T-helper 22 cell (primary cell): Measurements from ENCODE around the gene CTDP1.
A peak's percentile ranks its signal among the peaks of the same experiment; 100 is the strongest.
"Not testable (repeated sequence)": the region's sequence is repeated elsewhere in the genome, so short reads cannot be mapped to it uniquely, and the experiment has no call there.

Source experiments
- DNase-seq: peaks from one replicate; pipeline ENCODE4 v3.0.0-alpha.2; 2020; ENCODE audit warnings: low read depth

Gene CTDP1

DNA sequence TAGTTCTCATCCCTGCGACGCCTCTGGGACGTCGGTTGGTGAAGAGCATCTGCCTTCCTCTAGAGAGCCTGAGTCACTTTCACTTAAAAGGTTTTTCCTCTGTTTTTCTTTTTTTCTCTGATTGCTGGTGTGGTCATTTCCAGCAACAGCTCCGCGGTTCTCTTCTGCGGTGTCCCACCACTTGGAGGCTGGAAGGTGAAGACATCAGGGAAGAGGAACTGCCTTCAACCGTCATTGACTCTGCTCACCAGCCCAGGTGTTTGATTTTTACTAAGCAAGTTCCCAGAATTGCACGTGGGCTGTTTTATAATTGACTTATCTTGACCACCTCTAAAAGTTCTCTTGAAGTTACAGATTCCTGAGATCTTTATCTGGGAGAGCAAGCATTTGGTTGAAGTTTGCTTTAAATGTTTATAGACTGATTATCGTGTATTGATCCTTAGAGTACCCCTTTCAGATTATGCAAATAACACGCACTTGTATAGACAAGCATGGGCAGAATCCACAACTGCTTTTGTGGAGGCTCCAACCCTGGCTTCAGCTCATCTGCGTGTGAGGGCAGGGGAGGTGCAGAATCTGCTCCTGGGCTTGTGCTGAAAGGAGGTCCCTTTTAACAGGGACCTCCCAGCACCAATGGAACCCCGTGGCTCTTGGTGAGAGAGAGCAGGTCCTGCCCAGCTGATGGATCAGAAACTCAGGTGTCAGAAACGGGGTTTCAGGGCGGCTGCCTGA lies 3.5 kb downstream of the CTDP1 start:
- peak; percentile 10 for DNase-seq

DNA sequence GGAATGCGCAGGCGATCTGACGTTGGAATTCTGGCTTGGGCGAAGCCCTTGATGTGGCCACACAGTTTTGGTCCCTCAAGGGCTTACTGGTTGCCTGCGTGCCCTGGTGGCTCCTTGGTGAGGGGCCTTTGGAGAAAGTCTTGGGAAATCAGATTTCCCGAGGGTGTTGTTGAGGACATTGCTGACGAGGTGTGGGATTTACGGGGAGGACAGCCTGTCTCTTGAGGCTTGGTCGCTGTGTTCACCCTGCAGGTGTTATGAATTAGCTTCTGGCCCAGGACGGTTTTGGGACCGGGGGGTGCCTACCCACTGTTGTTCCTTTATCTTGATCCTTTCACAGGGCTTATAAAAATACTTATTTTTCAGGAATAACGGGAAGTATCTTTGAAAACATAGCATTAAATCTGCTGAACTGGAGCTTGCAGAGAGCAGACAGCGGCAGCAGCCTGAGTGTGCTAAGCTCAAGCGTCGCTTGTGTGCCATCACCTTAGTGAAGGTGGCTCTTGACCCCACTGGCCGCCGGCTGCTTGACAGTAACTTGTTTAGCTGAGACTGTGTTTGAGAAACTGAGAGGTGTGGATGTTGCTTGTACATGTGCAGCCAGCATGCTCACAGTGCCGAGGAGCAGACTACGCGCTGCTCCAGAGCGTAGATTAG lies 4.2 kb downstream of the CTDP1 start:
- no peak for DNase-seq

DNA sequence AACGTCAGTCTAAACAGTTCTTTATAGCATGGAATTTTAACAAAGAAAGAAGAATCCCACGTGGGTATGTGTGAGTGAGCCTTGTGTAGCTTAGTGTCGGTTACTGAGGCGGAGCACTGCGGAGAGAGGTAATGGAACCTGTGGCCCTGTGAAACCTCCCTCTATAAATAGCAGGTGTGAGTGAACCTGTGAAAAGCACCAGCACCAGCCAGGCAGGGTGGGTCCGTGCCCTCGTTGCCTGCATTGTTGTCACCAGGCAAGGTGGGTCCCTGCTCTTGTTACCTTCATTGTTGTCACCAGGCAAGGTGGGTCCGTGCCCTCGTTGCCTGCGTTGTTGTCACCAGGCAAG lies 4.7 kb downstream of the CTDP1 start:
- DNase-seq: no peak

DNA sequence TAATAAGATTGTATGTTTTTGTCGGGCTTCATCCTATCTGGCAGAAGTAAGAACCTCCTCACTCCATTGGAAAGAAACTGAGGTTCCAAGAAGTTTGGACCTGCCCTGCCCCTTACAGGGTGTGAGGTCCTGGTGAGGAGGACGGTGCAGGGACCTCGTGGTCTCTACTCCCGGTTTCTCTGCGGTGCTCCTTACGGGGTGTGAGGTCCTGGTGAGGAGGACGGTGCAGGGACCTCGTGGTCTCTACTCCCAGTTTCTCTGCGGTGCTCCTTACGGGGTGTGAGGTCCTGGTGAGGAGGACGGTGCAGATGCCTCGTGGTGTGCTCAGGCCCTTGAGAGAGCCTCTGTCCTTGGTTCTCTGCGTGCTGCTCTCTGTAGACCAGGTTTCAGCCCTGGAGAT lies 5.2 kb downstream of the CTDP1 start:
- no peak for DNase-seq

DNA sequence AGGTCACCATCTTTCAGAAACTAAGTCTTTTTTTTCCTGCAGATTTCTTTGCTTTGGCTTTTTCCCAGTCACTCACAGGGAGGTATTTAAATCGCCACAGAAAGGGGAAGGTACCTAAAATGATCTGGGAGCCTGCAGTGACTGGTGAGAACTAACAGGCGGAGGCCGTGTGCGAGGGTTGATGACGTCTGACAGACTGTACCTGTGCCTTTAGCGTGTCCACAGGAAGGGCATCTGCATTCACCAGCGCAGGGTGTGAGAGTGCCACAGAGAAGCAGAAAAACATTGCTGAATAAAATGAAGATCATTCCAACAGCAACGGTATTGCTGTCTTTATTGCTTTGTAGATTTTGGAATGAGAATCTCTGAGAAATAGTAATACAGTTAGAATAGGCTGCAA lies 5.7 kb downstream of the CTDP1 start:
- no peak for DNase-seq

DNA sequence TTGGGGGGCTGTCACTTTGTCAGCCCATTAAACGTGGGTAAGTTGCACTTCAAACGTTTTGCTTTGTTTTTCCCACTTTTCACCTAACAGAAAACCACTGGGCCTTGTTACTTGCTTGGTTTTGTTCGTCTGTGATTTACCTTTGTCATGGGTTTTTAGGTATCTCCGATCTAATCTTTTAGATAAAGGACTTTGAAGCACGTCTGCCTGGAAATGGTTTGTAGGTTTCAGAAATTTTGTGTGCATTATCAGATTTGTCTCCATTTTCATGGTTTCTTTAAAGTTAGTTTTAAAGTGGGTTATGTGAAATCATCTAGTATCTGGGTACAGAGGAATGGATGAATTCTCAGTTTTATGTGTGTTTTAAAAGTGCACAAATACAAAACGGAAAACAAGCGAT lies 6.4 kb downstream of the CTDP1 start:
- DNase-seq: no peak

DNA sequence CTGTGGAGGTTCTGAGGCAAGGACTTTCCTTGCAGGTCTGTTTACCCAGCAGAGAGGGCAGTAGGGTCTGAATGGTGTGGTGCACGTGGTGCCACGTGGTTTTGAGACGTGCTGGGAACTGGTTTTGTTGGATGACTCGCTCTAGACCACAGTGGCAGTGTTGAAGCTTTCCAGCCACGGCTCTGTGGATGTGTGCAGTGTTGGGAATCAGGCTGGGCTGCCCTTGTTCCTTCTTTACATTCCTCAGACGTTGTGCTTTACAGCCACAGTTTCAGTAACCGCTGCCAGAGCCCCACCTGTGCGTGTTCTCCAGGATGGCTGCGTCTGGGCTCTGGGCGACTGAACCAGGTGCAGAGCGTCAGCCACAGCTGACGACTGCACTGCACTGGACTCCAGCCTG lies 8.2 kb downstream of the CTDP1 start:
- no peak for DNase-seq

DNA sequence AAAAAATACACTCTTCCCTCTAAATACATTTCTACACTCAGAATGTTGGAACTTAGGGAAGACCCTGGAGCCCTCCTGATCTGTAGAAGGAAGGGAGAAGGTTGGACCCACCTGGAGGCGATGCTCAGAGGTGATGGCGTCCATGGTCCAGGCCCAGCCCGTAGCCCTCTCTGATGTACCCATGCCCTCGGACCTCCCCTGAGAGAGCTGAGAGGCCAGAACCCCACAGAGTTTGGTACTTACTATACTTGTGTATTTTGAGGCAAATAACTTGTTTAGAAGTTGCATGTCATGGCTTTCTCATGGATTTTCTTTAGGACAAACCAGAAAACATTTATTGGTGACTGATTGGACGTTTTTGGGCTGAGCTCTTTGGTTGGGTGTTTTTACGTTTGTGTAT lies 10.5 kb downstream of the CTDP1 start:
- no peak for DNase-seq

DNA sequence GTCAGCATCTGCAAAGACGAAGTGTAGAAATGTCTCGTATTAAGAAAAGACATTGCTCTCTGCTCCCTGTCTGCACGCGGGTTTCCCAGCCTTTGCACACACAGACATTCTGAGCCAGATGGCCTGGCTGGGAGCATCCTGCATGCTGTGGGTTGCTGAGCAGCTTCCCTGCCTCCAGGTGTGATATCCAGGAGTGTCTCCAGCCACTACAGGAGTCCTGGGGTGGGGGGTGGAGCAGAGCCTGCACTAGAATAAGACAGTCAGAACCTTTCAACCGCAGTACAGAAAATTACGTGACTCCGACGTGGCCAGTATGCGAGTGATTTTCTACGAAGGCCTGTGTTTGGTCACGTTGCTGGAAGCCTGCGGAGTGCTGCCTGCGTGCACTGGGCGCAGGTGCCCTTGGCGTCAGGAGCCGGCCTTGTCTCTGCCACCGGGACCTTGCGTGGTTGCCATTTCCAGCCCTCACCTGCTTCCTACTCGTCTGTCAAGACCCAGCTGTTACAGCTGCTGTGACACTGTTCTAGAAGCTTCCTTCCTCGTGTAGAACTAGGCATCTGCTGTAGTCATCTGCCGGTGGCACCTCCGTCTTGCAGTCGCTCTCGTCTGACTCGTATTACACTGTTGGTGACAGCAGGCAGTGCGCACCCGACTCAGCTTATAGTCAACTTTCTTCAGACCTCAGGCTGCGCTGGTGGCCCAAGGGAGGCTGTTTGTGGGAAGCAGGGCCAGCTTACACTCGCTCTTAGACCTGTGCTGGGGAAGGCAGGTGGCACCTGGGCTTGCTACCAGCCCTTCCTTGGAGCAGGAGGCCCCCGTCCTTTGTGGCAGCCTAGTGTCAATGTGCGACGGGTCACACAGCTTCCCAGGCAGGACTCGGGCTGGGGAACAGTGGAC lies 11.2 kb downstream of the CTDP1 start:
- DNase-seq: no peak

DNA sequence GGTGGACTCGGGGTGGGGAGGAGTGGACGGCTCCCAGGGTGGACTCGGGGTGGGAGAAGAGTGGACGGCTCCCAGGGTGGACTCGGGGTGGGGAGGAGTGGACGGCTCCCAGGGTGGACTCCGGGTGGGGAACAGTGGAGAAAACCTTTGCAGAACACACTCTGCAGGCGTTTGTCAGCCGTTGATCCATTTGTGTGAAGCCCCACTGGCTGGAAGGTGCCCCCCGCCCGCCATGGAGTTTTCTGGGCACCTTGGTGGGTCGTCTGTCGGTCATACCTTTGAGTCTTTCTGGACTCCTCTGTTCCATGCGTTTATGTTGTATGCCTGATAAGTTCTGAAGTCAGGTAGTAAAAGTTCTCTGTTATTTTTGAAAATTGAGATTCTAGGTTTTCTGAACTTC lies 12.5 kb downstream of the CTDP1 start:
- DNase-seq: no peak

DNA sequence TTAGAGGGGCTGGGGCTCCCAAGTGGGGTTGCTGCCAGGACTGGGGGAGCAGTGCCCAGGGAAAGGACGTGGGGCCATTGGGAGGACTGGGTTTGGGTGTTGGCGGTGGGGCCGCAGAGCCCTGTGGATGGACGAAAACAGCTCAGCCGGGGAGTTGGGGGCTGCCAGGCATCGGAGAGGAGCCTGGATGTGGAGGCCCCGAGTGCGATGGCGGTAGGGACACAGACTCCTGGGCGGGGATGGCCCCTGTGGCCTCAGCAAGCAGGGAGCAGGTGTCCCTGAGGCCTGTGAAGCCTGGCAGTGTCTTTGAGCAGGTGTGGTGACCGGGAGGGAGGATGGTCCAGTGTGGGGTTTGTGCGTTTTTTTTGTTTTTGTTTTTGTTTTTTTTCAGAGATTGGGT lies 13.3 kb downstream of the CTDP1 start:
- DNase-seq: no peak

DNA sequence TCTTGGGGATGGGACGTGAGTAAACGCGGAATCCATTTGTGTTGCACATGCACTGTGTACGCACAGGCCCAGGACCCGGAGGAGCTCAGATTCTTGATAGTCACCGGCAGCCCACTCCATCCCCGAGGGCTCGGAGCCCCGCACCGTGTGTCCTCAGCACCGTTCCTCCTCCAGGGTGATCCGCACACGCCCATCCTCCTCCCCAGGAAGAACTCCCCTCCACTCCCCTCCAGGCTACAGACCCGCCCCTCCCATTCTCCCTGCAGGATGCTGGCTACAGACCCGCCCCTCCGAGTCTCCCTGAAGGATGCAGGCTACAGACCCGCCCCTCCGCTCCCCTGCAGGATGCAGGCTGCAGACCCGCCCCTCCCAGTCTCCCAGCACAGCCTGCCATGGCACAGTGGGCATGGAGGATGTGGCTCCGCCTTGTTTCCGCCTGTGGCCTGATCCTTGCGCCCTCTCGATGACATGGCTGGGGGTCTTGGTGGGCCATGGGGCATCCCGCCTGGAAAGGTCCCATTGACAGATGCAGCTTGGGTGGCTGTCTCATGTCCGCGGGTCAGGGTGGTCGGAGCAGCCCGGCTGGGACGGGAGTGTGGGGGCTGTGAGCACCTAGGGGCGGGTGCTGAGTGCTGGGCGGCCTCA lies 14.1 kb downstream of the CTDP1 start:
- no peak for DNase-seq

DNA sequence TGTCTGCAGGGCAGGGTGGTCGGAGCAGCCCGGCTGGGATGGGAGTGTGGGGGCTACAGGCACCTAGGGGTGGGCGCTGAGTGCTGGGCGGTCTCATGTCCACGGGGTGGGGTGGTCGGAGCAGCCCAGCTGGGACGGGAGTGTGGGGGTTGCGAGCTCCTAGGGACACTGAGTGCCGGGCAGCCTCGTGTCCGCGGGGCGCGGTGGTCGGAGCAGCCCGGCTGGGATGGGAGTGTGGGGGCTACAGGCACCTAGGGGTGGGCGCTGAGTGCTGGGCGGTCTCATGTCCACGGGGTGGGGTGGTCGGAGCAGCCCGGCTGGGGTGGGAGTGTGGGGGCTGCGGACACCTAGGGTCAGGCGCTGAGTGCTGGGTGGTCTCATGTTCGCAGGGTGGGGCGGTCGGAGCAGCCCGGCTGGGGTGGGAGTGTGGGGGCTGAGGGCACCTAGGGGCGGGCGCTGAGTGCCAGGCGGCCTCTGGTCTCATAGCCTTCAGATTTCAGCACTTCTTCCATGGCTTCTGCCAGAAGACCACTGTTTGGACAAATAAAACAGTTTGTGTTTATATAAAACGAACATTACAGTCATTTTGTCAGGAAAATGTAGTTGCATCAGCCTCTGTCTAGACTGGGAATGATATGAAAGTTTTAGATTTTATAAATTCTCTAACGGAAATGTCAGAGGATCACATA lies 14.7 kb downstream of the CTDP1 start:
- DNase-seq: not testable (repeated sequence)

DNA sequence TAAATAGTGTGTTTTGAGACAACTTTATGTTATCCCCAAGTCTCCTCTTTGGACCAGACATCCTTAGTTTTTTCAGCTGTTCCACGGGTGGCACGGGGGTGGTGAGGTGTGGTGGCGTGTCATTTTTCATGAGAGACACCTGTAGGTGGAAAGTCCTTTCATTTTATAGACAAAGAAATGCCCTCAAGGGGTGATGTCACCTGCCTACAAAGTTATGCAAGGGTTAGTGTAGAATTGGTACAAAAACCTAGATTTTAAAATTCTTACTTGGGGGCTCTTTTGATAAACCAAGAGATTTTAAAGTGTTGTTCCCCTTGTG lies 15.3 kb downstream of the CTDP1 start:
- no peak for DNase-seq

DNA sequence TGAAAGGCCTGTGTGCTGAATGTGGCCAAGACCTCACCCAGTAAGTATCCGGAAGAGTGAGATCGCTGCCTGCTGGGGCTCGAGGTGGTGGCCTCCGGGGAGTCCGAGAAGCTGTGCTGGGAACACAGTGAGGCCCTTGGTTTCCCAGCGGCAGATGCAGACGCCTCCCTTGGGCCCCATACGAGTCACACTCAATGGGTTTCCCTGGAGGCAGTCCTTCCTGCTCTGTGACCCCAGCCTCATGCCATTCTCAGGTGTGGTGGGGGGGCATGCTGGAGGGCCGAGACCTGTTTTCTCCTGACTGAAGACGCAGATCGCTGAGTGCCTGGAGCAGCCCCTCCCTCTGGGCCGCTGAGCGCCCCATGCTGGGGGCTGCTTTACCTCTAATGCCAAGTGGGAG lies 15.7 kb downstream of the CTDP1 start:
- no peak for DNase-seq

DNA sequence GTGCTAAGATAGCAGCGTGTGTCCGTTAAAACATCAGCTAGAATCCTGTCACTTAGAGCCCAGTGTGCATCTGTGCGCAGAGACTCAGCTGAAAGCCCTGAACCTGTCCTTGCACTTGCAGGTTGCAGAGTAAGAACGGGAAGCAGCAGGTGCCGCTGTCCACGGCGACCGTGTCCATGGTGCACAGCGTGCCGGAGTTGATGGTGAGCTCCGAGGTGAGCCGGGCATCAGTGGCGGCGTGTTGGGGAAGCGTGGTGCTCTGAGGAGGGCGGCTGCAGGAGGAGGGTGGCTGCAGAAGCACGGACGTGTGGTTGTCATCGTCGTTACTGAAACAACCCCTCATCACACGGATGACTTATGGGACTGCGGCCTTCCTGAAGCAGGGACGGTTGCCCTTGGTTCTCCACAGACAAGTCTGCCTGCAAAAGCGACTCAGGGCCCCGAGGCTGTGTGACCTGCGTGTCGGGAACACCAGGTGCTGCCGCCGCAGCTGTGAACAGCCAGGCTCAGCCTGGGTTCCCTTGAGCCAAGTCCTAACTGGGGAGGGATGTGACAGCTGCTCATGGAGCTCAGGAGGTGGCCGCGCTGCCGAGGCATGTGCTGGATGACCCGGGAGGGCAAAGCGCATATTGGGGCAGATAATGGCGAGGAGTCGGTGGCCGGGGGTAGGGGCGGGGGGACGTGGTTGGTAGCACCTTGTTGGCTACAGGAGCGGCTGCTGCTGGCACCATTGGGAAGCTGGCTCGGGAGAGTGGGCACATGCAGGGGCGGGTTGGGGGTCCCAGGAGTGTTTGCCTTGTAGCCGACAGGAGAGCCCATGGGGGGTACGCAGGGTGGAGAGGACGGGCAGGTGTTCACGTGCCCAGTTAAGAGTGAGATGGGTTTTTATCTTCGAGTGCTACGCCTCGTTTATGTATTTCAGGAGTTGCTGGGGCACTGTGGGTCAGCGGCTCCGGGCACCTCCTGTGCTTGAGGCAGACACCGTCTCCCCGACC lies 16.6 kb downstream of the CTDP1 start:
- no peak for DNase-seq

DNA sequence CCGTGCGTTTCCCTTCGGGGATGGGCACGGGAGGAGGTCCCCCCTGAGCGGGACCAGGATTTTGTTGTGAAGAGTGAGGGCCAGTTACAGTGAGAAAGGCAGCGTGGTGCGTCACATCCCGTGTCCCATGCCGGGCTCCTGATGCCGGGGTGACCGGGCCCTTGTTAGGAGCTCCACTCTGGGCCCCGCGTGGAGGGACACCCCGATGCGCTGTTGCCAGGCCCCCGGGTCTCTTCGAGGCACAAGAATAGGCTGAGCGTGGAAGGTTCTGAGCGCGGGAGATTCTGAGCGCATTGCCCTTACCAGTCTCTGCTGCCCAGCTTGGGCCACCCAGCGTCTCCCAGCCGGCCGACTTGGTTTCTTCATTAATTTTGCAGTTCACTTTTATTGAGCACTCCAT lies 17.6 kb downstream of the CTDP1 start:
- no peak for DNase-seq

DNA sequence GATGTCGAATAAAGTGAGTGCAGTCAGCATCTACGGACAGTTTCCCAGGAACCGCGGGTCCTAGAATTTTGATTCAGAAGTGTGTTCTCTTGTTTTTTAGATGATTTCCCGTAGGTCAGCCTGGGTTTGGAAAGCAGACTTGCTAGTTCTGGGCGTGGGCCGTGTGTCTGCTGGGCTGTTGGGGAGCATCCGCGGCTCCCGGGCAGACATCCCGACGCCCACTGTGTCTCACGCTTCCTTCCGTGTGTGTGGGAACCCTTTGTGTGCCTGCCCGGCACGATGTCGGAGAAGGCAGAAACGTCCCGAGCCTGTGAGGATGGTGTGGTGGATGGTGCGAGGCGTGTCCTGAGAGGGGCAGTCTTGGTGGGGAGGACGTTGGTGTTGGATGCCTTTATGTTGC lies 18.4 kb downstream of the CTDP1 start:
- DNase-seq: no peak

DNA sequence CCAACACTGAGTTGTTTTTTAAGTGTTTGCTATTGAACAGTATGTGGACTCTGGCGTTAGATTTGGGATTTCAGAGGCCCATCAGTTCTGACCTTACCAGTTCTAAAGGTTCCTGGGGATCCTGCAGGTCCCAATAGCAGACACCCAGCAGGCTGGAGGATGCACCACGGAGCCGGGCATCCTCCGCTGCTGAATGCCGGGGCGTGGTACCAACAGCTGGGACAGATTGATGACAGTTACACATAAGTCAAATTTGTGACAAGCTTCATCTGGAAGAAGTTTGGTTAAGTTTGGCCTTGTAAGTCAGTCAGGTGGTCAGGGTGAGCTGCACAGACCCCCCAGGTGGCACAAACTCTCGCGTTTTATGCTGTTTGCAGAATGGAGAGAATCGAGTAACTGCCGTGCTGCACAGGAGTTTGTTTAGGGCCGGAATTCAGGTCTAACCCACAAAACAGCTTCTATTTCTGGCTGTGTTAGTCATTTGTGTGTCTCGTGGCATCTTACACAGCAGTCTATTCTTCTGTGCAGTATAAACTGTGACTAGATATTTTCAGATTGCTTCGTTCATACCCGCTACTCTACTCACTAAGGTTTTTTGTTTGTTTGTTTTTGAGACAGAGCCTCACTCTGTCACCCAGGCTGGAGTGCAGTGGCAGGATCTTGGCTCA lies 19.2 kb downstream of the CTDP1 start:
- no peak for DNase-seq

DNA sequence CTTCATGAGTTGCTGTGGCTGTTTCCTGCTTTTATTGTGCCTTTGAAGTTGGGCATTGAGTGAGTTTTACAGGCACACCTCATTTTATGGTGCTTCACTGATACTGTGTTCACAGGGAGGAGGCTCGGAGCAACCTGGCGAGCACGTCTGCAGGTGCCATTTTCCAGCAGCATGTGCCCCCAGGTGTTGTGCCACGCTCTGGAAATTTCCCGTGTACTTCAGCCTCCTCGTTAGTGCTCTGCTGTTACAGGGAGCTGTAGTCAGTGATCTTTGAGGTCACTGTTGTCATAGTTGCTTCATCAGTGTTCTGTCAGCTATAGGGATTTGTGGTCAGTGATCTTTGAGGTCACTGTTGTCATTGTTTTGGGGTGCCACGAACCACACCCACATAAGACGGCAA lies 20.1 kb downstream of the CTDP1 start:
- DNase-seq: no peak
